Activated T-cell treated with anti-CD3 and anti-CD28 coated beads, Interleukin-2, amount 50 U/mL, for 4 hours (primary cell): Measurements from ENCODE around the gene SPNS1. TPM values are rescaled to one million over a fixed set of nuclear protein-coding genes. Genes with fewer than 3 reads are reported as not detected.

ENCODE experiments used
- ATAC-seq, 2 donors: fragments of 200-7000 bp; cut with Tn5 transposase; one replicate each; pipeline ENCODE4 v1.10.0; 2021
- DNase-seq: peaks from one replicate; pipeline ENCODE4 v3.0.0-alpha.2; 2020
- H3K27me3 Mint-ChIP-seq: one replicate; pipeline ENCODE4 v1.8.0; 2021; ENCODE audit warnings: low read depth, mixed read lengths
- H3K36me3 Mint-ChIP-seq: one replicate; pipeline ENCODE4 v1.8.0; 2022; ENCODE audit warnings: mixed read lengths; ENCODE audit not compliant: insufficient read depth
- H3K4me1 Mint-ChIP-seq: one replicate; pipeline ENCODE4 v1.8.0; 2021; ENCODE audit warnings: low read depth, mixed read lengths
- H3K4me3 Mint-ChIP-seq: one replicate; pipeline ENCODE4 v1.8.0; 2021; ENCODE audit warnings: mild to moderate bottlenecking, moderate library complexity, mixed read lengths
- H3K9me3 Mint-ChIP-seq: one replicate; pipeline ENCODE4 v1.8.0; 2021; ENCODE audit warnings: mixed read lengths
- total RNA-seq, 3 donors: library from RNA; stranded (reverse); gene quantifications; one replicate each; pipeline ENCODE4 v1.2.1, GENCODE V29; 2021

SPNS1 gene
- total RNA-seq, 3 donors from 2014 or later, result 33.5 to 42.7 (median 36.5) TPM

DNA sequence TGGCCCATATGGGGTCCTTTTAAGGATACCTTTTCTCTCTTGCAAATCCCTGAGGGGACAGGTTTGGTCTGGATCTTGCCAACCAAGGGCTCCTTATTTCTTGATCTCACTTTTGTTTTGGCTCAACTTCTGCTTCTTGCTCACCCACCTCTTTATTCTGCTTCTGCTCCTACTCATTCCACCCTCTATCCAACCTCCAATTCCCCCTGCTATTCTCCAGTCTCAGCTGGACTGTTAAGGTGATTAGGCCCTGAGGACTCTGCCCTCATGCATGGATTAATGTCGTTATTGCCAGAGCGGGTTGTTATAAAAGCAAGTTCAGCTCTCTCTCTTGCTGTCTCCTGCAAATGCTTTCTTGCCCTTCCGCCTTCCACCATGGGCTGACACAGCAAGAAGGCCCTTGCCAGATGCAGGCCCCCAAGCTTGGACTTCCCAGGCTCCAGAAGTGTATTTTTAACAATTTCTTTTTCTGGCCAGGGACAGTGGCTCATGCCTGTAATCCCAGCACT lies 40.0 kb downstream of the SPNS1 start:
- DNase-seq (no peak), ATAC-seq (no peak)
- no peaks in the 10 kb centered on the region for H3K27me3 Mint-ChIP-seq
- no peak overlapping the region for H3K4me3 Mint-ChIP-seq
- no peaks in the 10 kb centered on the region for H3K36me3 Mint-ChIP-seq
- H3K4me1 Mint-ChIP-seq, result peaks cover 45% of the 10 kb centered on the region
- H3K9me3 Mint-ChIP-seq, result no peaks in the 10 kb centered on the region

DNA sequence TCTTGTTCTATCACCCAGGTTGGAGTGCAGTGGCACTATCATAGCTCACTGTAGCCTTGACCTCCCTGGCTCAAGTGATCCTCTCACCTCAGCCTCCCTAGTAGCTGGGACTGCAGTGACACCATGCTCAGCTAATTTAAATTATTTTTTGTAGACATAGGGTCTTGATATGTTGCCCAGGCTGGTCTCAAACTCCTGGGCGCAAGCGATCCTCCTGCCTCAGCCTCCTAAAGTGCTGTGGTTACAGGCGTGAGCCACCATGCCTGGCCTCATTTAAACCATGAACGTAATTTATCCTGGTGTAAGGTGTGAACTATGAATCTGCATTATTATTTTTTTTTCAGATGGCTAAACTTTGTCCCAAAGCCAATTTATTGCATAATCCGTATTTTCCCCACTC lies 47.6 kb downstream of the SPNS1 start:
- Mint-ChIP-seq H3K9me3 (no peaks in the 10 kb centered on the region), H3K4me1 (peaks cover 59% of the 10 kb centered on the region), H3K4me3 (no peak overlapping the region), H3K27me3 (no peaks in the 10 kb centered on the region), H3K36me3 (no peaks in the 10 kb centered on the region)
- DNase-seq (no peak), ATAC-seq (no peak)

DNA sequence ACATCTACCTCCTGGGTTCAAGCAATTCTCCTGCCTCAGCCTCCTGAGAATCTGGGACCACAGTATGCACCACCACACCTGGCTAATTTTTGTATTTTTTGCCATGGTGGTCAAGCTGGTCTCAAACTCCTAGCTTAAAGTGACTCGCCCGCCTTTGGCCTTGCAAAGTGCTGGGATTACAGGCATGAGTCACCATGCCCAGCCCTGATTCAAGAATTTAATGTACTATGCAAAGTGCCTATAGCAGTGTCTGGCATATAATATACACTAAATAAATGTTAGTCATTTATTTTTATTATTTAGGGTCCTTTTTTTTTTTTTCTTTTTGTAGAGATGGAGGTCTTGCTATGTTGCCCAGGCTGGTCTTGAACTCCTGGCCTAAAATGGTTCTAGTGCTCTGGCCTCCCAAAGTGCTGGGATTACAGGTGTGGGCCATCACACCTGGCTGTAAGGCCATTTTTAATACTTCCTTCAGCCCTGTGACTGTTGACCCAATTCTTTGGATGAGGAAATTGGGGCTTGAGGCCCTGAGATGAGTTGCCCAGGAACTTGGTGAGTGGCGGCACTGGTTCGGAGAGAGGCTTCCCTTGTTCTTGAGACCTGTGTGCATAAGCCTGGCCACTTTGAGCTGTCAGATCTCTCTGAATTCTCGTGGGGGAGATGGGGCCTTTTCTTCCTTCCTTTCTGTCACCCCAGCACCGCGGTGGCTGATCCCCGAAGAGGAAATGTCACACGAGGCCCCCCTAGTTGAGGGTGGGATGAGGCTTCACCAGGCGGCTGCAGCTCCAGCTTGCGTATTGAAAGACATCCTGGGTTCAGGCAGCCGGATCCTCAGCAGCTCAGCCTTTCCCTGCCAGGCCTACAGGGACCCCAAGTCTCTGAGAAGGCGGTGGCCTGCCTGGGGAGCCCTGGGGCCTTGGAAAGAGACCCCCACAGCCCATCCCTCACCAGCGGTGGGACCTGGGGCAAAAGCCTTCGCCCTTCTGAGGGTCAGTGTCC lies 49.0 kb downstream of the SPNS1 start:
- no peaks in the 10 kb centered on the region for H3K36me3 Mint-ChIP-seq
- ATAC-seq (no peak), DNase-seq (no peak)
- no peaks in the 10 kb centered on the region for H3K9me3 Mint-ChIP-seq
- H3K4me3 Mint-ChIP-seq, result no peak overlapping the region
- no peaks in the 10 kb centered on the region for H3K27me3 Mint-ChIP-seq
- H3K4me1 Mint-ChIP-seq, result peaks cover 64% of the 10 kb centered on the region

DNA sequence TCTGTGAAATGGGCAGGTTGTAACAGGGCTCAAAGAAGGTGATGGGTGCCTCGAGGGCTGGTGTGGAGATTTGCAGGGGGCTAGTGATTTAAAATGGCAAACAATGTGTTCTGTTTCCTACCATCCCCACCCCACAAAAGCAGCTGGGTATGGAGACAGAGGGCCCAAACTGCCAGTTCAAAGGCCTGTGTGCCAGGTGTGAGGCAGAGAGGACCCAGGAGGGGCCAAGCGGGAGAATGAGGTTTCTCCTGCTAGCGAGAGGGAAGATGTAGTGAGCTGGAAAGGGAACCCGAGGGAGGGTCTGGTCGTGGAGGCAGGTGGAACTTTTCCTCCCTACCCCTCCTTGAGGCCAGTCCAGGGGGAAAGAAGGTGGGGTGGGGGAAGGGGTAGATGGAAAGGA lies 49.7 kb downstream of the SPNS1 start:
- no peaks in the 10 kb centered on the region for H3K27me3 Mint-ChIP-seq
- no peaks in the 10 kb centered on the region for H3K9me3 Mint-ChIP-seq
- no peak for DNase-seq
- no peak overlapping the region for H3K4me3 Mint-ChIP-seq
- ATAC-seq, result no peak
- H3K36me3 Mint-ChIP-seq, result no peaks in the 10 kb centered on the region
- H3K4me1 Mint-ChIP-seq, result peaks cover 69% of the 10 kb centered on the region

DNA sequence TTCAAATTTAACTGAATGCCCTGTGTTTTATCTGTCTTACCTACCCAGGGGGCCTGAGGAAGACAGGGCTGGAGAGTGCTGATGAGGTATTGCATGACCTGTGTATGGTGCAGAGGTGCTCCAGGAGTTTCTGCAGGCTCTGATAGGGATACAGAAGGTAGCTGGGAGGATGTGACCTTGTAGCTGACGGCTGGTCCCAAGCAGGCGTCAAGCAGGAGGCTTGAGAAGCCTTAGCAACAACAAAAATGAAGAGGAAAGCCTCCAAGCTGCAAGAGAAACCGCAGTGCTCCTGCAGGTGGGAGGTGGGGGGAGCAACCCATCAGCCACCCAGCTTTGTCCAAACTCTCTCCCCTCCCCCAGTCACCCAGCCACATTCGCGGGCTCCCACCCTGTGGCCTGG lies 50.6 kb downstream of the SPNS1 start:
- no peak for ATAC-seq
- Mint-ChIP-seq H3K9me3 (no peaks in the 10 kb centered on the region), H3K36me3 (no peaks in the 10 kb centered on the region), H3K4me1 (peaks cover 69% of the 10 kb centered on the region), H3K4me3 (no peak overlapping the region), H3K27me3 (no peaks in the 10 kb centered on the region)
- DNase-seq, result no peak

DNA sequence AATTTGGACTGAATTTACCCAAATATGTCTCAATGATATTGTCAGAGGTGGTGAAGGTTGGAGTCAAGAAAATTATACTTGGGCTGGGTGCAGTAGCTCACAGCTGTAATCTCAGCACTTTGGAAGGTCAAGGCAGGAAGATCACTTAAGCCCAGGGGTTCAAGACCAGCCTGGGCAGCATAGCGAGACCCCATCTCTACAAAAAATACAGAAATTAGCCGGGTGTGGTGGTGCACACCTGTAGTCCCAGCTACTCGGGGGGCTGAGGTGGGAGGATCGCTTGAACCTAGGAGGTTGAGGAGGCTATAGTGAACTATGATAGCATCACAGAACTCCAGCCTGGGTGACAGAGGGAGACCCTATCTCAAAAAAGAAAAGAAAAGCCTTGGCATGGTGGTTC lies 51.2 kb downstream of the SPNS1 start:
- ATAC-seq (no peak), DNase-seq (no peak)
- Mint-ChIP-seq H3K27me3 (no peaks in the 10 kb centered on the region), H3K4me3 (no peak overlapping the region), H3K4me1 (peaks cover 69% of the 10 kb centered on the region), H3K36me3 (no peaks in the 10 kb centered on the region), H3K9me3 (no peaks in the 10 kb centered on the region)

DNA sequence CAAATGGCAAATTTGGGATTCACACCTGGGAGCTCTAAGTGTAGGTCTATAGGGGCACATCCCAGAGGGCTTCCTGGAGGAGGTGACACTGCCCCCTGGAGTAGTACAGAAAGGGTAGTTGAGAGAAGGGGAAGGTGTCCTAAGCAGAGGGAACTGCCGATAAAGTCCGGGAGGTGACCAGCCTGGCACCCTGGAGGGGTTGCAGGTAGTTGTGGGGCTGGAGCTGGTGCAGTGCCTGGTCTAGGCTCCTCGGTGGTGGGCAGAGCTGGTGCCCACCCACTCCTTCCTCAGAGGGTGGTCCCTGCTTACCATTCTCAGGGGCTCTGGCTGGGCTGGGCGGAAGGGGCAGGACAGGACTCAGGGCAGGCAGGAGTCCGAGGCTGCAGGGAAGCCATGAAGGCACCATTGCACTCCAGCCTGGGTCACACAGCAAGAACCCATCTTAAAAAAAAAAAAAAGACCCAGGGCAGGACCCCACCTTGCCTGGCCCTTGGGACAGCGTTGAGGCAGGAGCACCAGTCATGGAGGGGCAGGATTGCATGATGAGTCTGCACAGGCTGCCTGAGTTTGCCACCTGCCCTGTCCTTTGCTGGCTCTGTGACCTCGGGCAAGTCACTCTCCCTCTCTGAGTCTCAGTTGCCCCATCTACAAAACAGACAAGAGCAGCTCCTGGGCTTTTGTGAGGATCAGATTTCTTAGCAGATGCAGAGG lies 54.0 kb downstream of the SPNS1 start:
- peak in 1 of 2 donors; percentile 19 for ATAC-seq
- no peak for DNase-seq
- H3K4me3 Mint-ChIP-seq, result peak overlapping the region; percentile 43

DNA sequence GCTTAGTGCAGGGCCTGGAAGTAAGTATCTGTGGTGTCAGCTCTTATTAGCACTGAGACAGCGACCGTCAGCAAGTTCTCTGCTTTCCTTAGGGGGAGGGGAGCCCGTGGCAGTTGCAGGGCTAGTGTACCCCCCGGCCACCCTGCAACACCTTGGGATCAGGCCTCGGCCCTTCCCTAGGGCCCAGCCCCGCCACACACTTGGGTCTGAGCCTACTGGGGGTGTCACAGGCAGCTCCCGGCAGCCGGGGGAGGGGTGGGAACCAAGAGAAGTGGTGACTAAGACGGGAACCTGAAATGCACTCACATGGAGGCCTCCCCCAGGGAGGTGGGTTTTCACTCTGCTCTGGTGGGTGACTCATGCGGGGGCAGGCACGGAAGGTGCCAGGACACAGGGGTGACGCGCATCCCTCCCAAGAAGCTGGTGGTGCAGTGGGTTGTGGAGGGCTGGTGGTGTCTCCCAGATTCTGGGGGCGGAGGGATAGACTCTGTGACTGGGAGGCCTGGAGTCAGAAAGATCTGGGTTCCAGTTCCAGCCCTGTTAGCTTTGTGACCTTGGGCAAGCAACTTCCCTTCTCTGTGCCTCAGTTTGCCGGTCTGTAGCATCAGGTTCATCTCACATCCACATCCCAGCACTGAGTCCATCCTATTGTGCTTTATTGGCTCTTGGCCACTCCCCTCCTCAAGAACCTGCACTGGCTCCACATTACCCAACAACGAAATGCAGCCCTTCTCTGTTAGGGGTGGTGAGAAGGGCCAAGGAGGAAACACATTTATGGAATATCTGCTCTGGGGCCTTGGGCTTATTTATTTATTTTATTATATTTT lies 54.8 kb downstream of the SPNS1 start:
- Mint-ChIP-seq H3K9me3 (no peaks in the 10 kb centered on the region), H3K4me1 (peaks cover 41% of the 10 kb centered on the region), H3K4me3 (peak overlapping the region; percentile 43), H3K27me3 (no peaks in the 10 kb centered on the region), H3K36me3 (no peaks in the 10 kb centered on the region)
- ATAC-seq (peak; percentile 98 to 99), DNase-seq (peak; percentile 88)

More for the DNA sequence above, 54.0 kb downstream of the SPNS1 start:
- Mint-ChIP-seq H3K36me3 (no peaks in the 10 kb centered on the region), H3K4me1 (peaks cover 48% of the 10 kb centered on the region), H3K27me3 (no peaks in the 10 kb centered on the region), H3K9me3 (no peaks in the 10 kb centered on the region)

DNA sequence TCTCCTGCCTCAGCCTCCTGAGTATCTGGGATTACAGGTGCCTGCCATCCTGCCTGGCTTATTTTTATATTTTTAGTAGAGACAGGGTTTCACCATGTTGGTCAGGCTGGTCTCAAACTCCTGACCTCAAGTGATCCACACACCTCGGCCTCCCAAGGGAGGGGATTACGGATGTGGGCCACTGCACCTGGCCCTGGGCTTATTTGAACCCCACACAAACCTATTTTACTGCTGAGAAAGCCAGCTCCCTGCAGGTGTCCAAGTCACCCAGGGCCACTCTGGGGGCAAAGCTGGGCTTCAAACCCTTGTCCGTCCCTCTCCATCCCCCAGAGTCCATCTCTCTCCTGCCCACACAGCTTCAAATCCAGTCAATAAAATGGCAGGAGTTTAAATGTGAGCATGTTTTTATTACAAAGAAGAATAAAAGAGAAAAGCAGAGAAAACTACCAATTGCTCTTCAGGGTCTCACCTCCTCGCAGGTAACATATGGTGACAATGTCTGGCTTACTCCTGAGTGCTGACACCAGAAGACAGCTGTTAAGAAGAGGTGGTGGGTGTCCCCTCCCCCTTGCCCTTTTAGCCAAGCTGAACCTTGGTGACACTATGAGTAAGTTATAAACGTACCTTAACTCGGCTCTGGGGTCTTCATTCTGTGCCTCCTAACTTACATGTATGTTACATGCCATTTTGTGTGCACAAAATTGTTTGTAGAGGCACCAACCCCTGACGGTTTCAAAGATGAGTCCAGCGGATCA lies 55.7 kb downstream of the SPNS1 start:
- ATAC-seq, result no peak
- H3K27me3 Mint-ChIP-seq, result no peaks in the 10 kb centered on the region
- H3K9me3 Mint-ChIP-seq, result no peaks in the 10 kb centered on the region
- no peak overlapping the region for H3K4me3 Mint-ChIP-seq
- H3K4me1 Mint-ChIP-seq, result peaks cover 32% of the 10 kb centered on the region
- no peaks in the 10 kb centered on the region for H3K36me3 Mint-ChIP-seq
- DNase-seq, result no peak

Other genes with a start within 250 kb of the SPNS1 start
- gene NPIPB9, start 223.0 kb upstream of the SPNS1 start, total RNA-seq, result 1 to 10 TPM in 1 of 3 donors, under 1 TPM in 2; 0.66 to 1.8 (median 0.87) TPM
- gene ATXN2L, start 151.8 kb upstream of the SPNS1 start, total RNA-seq, result 100 to 1,000 TPM; 315 to 351 (median 325) TPM
- gene TUFM, start 128.4 kb upstream of the SPNS1 start, total RNA-seq, result 100 to 1,000 TPM; 459 to 515 (median 499) TPM
- gene SH2B1, start 110.9 kb upstream of the SPNS1 start, total RNA-seq, result 10 to 100 TPM; 35.5 to 41.4 (median 41.0) TPM
- 1 to 10 TPM; 1.0 to 1.4 (median 1.4) TPM for gene ATP2A1, start 96.3 kb upstream of the SPNS1 start, total RNA-seq
- 10 to 100 TPM; 21.9 to 27.1 (median 24.2) TPM for gene RABEP2, start 49.5 kb upstream of the SPNS1 start, total RNA-seq
- gene CD19, start 42.8 kb upstream of the SPNS1 start, total RNA-seq, result 1 to 10 TPM; 1.1 to 8.5 (median 1.5) TPM
- gene NFATC2IP, start 23.8 kb upstream of the SPNS1 start, total RNA-seq, result 10 to 100 TPM; 63.0 to 66.9 (median 63.6) TPM
- gene LAT, start 10.3 kb downstream of the SPNS1 start, total RNA-seq, result 100 to 1,000 TPM; 241 to 262 (median 259) TPM